ACHN (cell line): ENCODE results near the gene GNLY.
"Not testable (repeated sequence)": the region's sequence is repeated elsewhere in the genome, so short reads cannot be mapped to it uniquely, and the experiment has no call there.

Source experiments
- DNase-seq: peaks from one replicate; pipeline ENCODE4 v3.0.0-alpha.2; 2015
- in situ Hi-C: cut with HindIII; loops from 2 replicates; pipeline ENCODE4 v1.10.0; 2017; ENCODE audit warnings: low sequenced_read_pairs, low pct_ligation_motif_present, low pct_unique_long_range_greater_than_20kb

GNLY gene

GRCh38 chr2:85662899-85663593 is 31.1 kb upstream of the GNLY start:
- peak; percentile 95 for DNase-seq
- in situ Hi-C loops: no loop called here

GRCh38 chr2:85663594-85664565 is 30.3 kb upstream of the GNLY start:
- DNase-seq: no peak
- in situ Hi-C loops: no loop called here

- DNase-seq: no peak
- in situ Hi-C loops: no loop called here
Measured at GRCh38 chr2:85665264-85665937, 28.8 kb upstream of the GNLY start.

GRCh38 chr2:85666016-85666415 is 28.1 kb upstream of the GNLY start:
- DNase-seq: no peak
- in situ Hi-C loops: no loop called here

GRCh38 chr2:85666435-85667316 is 27.5 kb upstream of the GNLY start:
- in situ Hi-C loops: no loop called here
- no peak for DNase-seq

GRCh38 chr2:85667561-85668008 is 26.6 kb upstream of the GNLY start:
- in situ Hi-C loops: no loop called here
- no peak for DNase-seq

- in situ Hi-C loops: no loop called here
- no peak for DNase-seq
Measured at GRCh38 chr2:85668009-85668856, 25.9 kb upstream of the GNLY start, which contains the start of gene SFTPB. Gene SFTPB (minus strand): TSS chr2:85668199. CDS start chr2:85668183, 16 bp downstream.

GRCh38 chr2:85668857-85669142 is 25.4 kb upstream of the GNLY start:
- no peak for DNase-seq
- in situ Hi-C loops: no loop called here

GRCh38 chr2:85669549-85669948 is 24.6 kb upstream of the GNLY start:
- DNase-seq: no peak
- in situ Hi-C loops: no loop called here

- DNase-seq, in situ Hi-C loops: not testable (repeated sequence)
Measured at GRCh38 chr2:85670416-85670815, 23.7 kb upstream of the GNLY start.

- in situ Hi-C loops: no loop called here
- DNase-seq: no peak
Measured at GRCh38 chr2:85672456-85672855, 21.7 kb upstream of the GNLY start.

- in situ Hi-C loops: no loop called here
- DNase-seq: no peak
Measured at GRCh38 chr2:85673716-85674375, 20.3 kb upstream of the GNLY start.

- DNase-seq: no peak
- in situ Hi-C loops: no loop called here
Measured at GRCh38 chr2:85674417-85674816, 19.7 kb upstream of the GNLY start.

- no peak for DNase-seq
Measured at GRCh38 chr2:85675427-85675826, 18.7 kb upstream of the GNLY start.

GRCh38 chr2:85675866-85676548 is 18.2 kb upstream of the GNLY start:
- in situ Hi-C loops: no loop called here
- DNase-seq: no peak

More at GRCh38 chr2:85675427-85675826, 18.7 kb upstream of the GNLY start:
- in situ Hi-C loops: no loop called here

GRCh38 chr2:85678377-85678776 is 15.8 kb upstream of the GNLY start:
- DNase-seq: no peak
- in situ Hi-C loops: no loop called here
